Mucosa of gallbladder (tissue), 1 donor: ENCODE measurements around the gene TBX2. TPM values are rescaled to one million over a fixed set of nuclear protein-coding genes. Genes with fewer than 3 reads are reported as not detected.

Experiments
- DNase-seq: peaks from one replicate; pipeline ENCODE4 v3.0.0-alpha.2; 2020; ENCODE audit warnings: low spot score
- total RNA-seq: library from RNA; stranded (reverse); gene quantifications from one replicate; pipeline ENCODE4 v1.2.1, GENCODE V29; 2021
- donor health status: DM: no; HTN: no; CAD: no.

The TBX2 gene
- total RNA-seq, 1 donor from 2014 or later, result 33.9 TPM

- DNase-seq, result no peak
Measured at GRCh38 chr17:61453566-61454380, 54.1 kb downstream of the TBX2 start.

GRCh38 chr17:61454381-61455323 is 55.0 kb downstream of the TBX2 start:
- no peak for DNase-seq

- DNase-seq, result no peak
Measured at GRCh38 chr17:61455324-61456060, 55.8 kb downstream of the TBX2 start.

- no peak for DNase-seq
Measured at GRCh38 chr17:61456061-61456681, 56.5 kb downstream of the TBX2 start.

- no peak for DNase-seq
Measured at GRCh38 chr17:61456688-61457225, 57.1 kb downstream of the TBX2 start.

- no peak for DNase-seq
Measured at GRCh38 chr17:61457226-61457983, 57.8 kb downstream of the TBX2 start.

- DNase-seq, result no peak
Measured at GRCh38 chr17:61458000-61458399, 58.4 kb downstream of the TBX2 start.

- DNase-seq, result no peak
Measured at GRCh38 chr17:61458421-61459141, 58.9 kb downstream of the TBX2 start.

Other genes with a start within 250 kb of the TBX2 start
- 1.6 TPM for gene TBX4, start 52.6 kb downstream of the TBX2 start, total RNA-seq
- gene NACA2, start 191.4 kb downstream of the TBX2 start, total RNA-seq, result not detected